ENCODE results near the gene FAM107B. TPM values are rescaled to one million over a fixed set of nuclear protein-coding genes. Genes with fewer than 3 reads are reported as not detected.
A peak's percentile ranks its signal among the peaks of the same experiment; 100 is the strongest.
"Not testable (repeated sequence)": the region's sequence is repeated elsewhere in the genome, so short reads cannot be mapped to it uniquely, and the experiment has no call there.

The FAM107B gene
- total RNA-seq, 1 donor from 2014 or later: 40.7 TPM

- Mint-ChIP-seq H3K4me1 (ENCODE audit: unreplicated experiment) (peaks cover 23% of the 10 kb centered on the region), H3K36me3 (ENCODE audit: unreplicated experiment) (no peaks in the 10 kb centered on the region), H3K9me3 (ENCODE audit: unreplicated experiment) (no peaks in the 10 kb centered on the region), H3K4me3 (ENCODE audit: unreplicated experiment) (no peak overlapping the region), H3K27me3 (ENCODE audit: unreplicated experiment) (peaks cover 10% of the 10 kb centered on the region), H3K27ac (ENCODE audit: unreplicated experiment) (no peak overlapping the region)
- no peak for TF ChIP-seq CTCF (IDR thresholded peaks at IDR 0.05)
- no peak for DNase-seq (ENCODE audit: extremely low spot score, unreplicated experiment)
Observed at GRCh38 chr10:14691359-14691758, 83.3 kb downstream of the FAM107B start.

GRCh38 chr10:14688606-14689005 lies 86.1 kb downstream of the FAM107B start:
- Mint-ChIP-seq H3K9me3 (ENCODE audit: unreplicated experiment) (no peaks in the 10 kb centered on the region), H3K36me3 (ENCODE audit: unreplicated experiment) (no peaks in the 10 kb centered on the region), H3K4me3 (ENCODE audit: unreplicated experiment) (no peak overlapping the region), H3K27me3 (ENCODE audit: unreplicated experiment) (peaks cover 6% of the 10 kb centered on the region), H3K4me1 (ENCODE audit: unreplicated experiment) (peaks cover 25% of the 10 kb centered on the region), H3K27ac (ENCODE audit: unreplicated experiment) (peak overlapping the region; percentile 0)
- no peak for TF ChIP-seq CTCF (IDR thresholded peaks at IDR 0.05)
- no peak for DNase-seq (ENCODE audit: extremely low spot score, unreplicated experiment)

GRCh38 chr10:14688189-14688588 lies 86.5 kb downstream of the FAM107B start:
- not testable (repeated sequence) for H3K4me3 Mint-ChIP-seq (ENCODE audit: unreplicated experiment); H3K36me3 Mint-ChIP-seq (ENCODE audit: unreplicated experiment); H3K27me3 Mint-ChIP-seq (ENCODE audit: unreplicated experiment); H3K9me3 Mint-ChIP-seq (ENCODE audit: unreplicated experiment); DNase-seq (ENCODE audit: extremely low spot score, unreplicated experiment)
- Mint-ChIP-seq H3K27ac (ENCODE audit: unreplicated experiment) (peak overlapping the region; percentile 8), H3K4me1 (ENCODE audit: unreplicated experiment) (peaks cover 25% of the 10 kb centered on the region)

GRCh38 chr10:14687340-14687739 lies 87.4 kb downstream of the FAM107B start:
- TF ChIP-seq CTCF (IDR thresholded peaks at IDR 0.05): no peak
- no peaks in the 10 kb centered on the region for H3K36me3 Mint-ChIP-seq (ENCODE audit: unreplicated experiment)
- H3K27me3 Mint-ChIP-seq (ENCODE audit: unreplicated experiment): peaks cover 3% of the 10 kb centered on the region

GRCh38 chr10:14686356-14686755 lies 88.3 kb downstream of the FAM107B start:
- Mint-ChIP-seq H3K4me1 (ENCODE audit: unreplicated experiment) (peaks cover 25% of the 10 kb centered on the region), H3K27me3 (ENCODE audit: unreplicated experiment) (no peaks in the 10 kb centered on the region), H3K27ac (ENCODE audit: unreplicated experiment) (no peak overlapping the region), H3K36me3 (ENCODE audit: unreplicated experiment) (no peaks in the 10 kb centered on the region), H3K9me3 (ENCODE audit: unreplicated experiment) (no peaks in the 10 kb centered on the region), H3K4me3 (ENCODE audit: unreplicated experiment) (no peak overlapping the region)
- TF ChIP-seq CTCF (IDR thresholded peaks at IDR 0.05): no peak
- DNase-seq (ENCODE audit: extremely low spot score, unreplicated experiment): no peak

More at GRCh38 chr10:14687340-14687739, 87.4 kb downstream of the FAM107B start:
- Mint-ChIP-seq H3K4me3 (ENCODE audit: unreplicated experiment) (no peak overlapping the region), H3K27ac (ENCODE audit: unreplicated experiment) (no peak overlapping the region), H3K4me1 (ENCODE audit: unreplicated experiment) (peaks cover 25% of the 10 kb centered on the region), H3K9me3 (ENCODE audit: unreplicated experiment) (no peaks in the 10 kb centered on the region)
- DNase-seq (ENCODE audit: extremely low spot score, unreplicated experiment): no peak

GRCh38 chr10:14684354-14684753 lies 90.3 kb downstream of the FAM107B start:
- DNase-seq (ENCODE audit: extremely low spot score, unreplicated experiment): no peak
- Mint-ChIP-seq H3K4me1 (ENCODE audit: unreplicated experiment) (peaks cover 25% of the 10 kb centered on the region), H3K36me3 (ENCODE audit: unreplicated experiment) (no peaks in the 10 kb centered on the region), H3K27ac (ENCODE audit: unreplicated experiment) (no peak overlapping the region), H3K4me3 (ENCODE audit: unreplicated experiment) (no peak overlapping the region), H3K9me3 (ENCODE audit: unreplicated experiment) (no peaks in the 10 kb centered on the region), H3K27me3 (ENCODE audit: unreplicated experiment) (no peaks in the 10 kb centered on the region)
- no peak for TF ChIP-seq CTCF (IDR thresholded peaks at IDR 0.05)
